Neural crest cell (in vitro differentiated cells): Measurements from ENCODE around the gene KRTAP5-10. TPM values are rescaled to one million over a fixed set of nuclear protein-coding genes. Genes with fewer than 3 reads are reported as not detected.
"Not testable (repeated sequence)": the region's sequence is repeated elsewhere in the genome, so short reads cannot be mapped to it uniquely, and the experiment has no call there.

Experiments used
- DNase-seq: peaks from one replicate; pipeline ENCODE4 v3.0.0; 2021; ENCODE audit warnings: low read depth, mixed read lengths, low spot score
- H3K27ac Mint-ChIP-seq: one replicate; pipeline ENCODE4 v1.8.0; 2021; ENCODE audit warnings: mild to moderate bottlenecking, mixed read lengths; ENCODE audit not compliant: unreplicated experiment
- H3K27me3 Mint-ChIP-seq: 2 replicates; pipeline ENCODE4 v1.8.0; 2021; ENCODE audit warnings: low read depth, mild to moderate bottlenecking, mixed read lengths
- H3K36me3 Mint-ChIP-seq: 2 replicates; pipeline ENCODE4 v1.8.0; 2021; ENCODE audit warnings: low read depth, mild to moderate bottlenecking, mixed read lengths
- H3K4me1 Mint-ChIP-seq: 2 replicates; pipeline ENCODE4 v1.8.0; 2021; ENCODE audit warnings: mixed read lengths
- H3K4me3 Mint-ChIP-seq: one replicate; pipeline ENCODE4 v1.8.0; 2021; ENCODE audit warnings: mild to moderate bottlenecking, mixed read lengths
- H3K9me3 Mint-ChIP-seq: 2 replicates; pipeline ENCODE4 v1.8.0; 2021; ENCODE audit warnings: mixed read lengths
- CTCF ChIP-seq: fragments of 200-600 bp; sonication (generic); conservative IDR thresholded peaks from 2 replicates; pipeline ENCODE4 v1.5.0; 2021; ENCODE audit warnings: antibody characterized with exemption, mild to moderate bottlenecking
- long read RNA-seq: library from polyadenylated mRNA; unstranded; transcript quantifications from one replicate; pipeline ENCODE4 v2.0.0, GENCODE V29; 2020
- total RNA-seq: library from RNA; stranded (reverse); gene quantifications from 2 replicates; pipeline ENCODE4 v1.2.1, GENCODE V29; 2021

The KRTAP5-10 gene
- not detected in 2 replicates for total RNA-seq
- long read RNA-seq, result 0 reads

GRCh38 chr11:71565263-71565662, at the start of gene KRTAP5-10:
KRTAP5-10 (plus strand) TSS chr11:71565563; CDS start chr11:71565588, 25 bp downstream.
- peaks cover 15% of the 10 kb centered on the region for H3K4me1 Mint-ChIP-seq
- peaks cover 12% of the 10 kb centered on the region for H3K27me3 Mint-ChIP-seq
- H3K27ac Mint-ChIP-seq, result no peak within 1 kb of the TSS
- H3K9me3 Mint-ChIP-seq, result peaks cover 2% of the 10 kb centered on the region
- H3K4me3 Mint-ChIP-seq, result no peak within 1 kb of the TSS
- no peak for DNase-seq
- H3K36me3 Mint-ChIP-seq, result peaks cover 2% of the 10 kb centered on the region
- TF ChIP-seq CTCF, result no peak

GRCh38 chr11:71518506-71519471, 46.6 kb upstream of the KRTAP5-10 start:
- no peak for DNase-seq
- no peaks in the 10 kb centered on the region for H3K27me3 Mint-ChIP-seq
- H3K36me3 Mint-ChIP-seq, result peaks cover 4% of the 10 kb centered on the region
- no peak overlapping the region for H3K27ac Mint-ChIP-seq
- H3K4me3 Mint-ChIP-seq, result no peak overlapping the region
- peaks cover 4% of the 10 kb centered on the region for H3K9me3 Mint-ChIP-seq
- TF ChIP-seq CTCF, result no peak
- H3K4me1 Mint-ChIP-seq, result no peaks in the 10 kb centered on the region

GRCh38 chr11:71519546-71519945, 45.8 kb upstream of the KRTAP5-10 start:
- Mint-ChIP-seq H3K27ac (no peak overlapping the region), H3K36me3 (peaks cover 4% of the 10 kb centered on the region), H3K4me3 (no peak overlapping the region), H3K9me3 (peaks cover 4% of the 10 kb centered on the region), H3K4me1 (no peaks in the 10 kb centered on the region), H3K27me3 (no peaks in the 10 kb centered on the region)
- no peak for TF ChIP-seq CTCF
- no peak for DNase-seq

GRCh38 chr11:71525188-71525937, 40.0 kb upstream of the KRTAP5-10 start:
- peaks cover 2% of the 10 kb centered on the region for H3K27me3 Mint-ChIP-seq
- no peaks in the 10 kb centered on the region for H3K4me1 Mint-ChIP-seq
- peaks cover 4% of the 10 kb centered on the region for H3K36me3 Mint-ChIP-seq
- H3K27ac Mint-ChIP-seq, result no peak overlapping the region
- TF ChIP-seq CTCF, result no peak
- DNase-seq, result no peak
- H3K4me3 Mint-ChIP-seq, result no peak overlapping the region
- peaks cover 4% of the 10 kb centered on the region for H3K9me3 Mint-ChIP-seq

GRCh38 chr11:71525938-71526495, 39.3 kb upstream of the KRTAP5-10 start:
- Mint-ChIP-seq H3K27ac (no peak overlapping the region), H3K36me3 (peaks cover 4% of the 10 kb centered on the region), H3K27me3 (peaks cover 2% of the 10 kb centered on the region), H3K4me1 (no peaks in the 10 kb centered on the region), H3K9me3 (peaks cover 4% of the 10 kb centered on the region), H3K4me3 (no peak overlapping the region)
- TF ChIP-seq CTCF, result no peak
- no peak for DNase-seq

- H3K4me1 Mint-ChIP-seq, H3K9me3 Mint-ChIP-seq, H3K27me3 Mint-ChIP-seq, DNase-seq, H3K4me3 Mint-ChIP-seq, H3K36me3 Mint-ChIP-seq, H3K27ac Mint-ChIP-seq: not testable (repeated sequence)
These were observed 38.4 kb upstream of the KRTAP5-10 start, which contains the start of gene KRTAP5-7 for GRCh38 chr11:71526796-71527575. KRTAP5-7 (plus strand) TSS chr11:71527267; CDS start chr11:71527301, 34 bp downstream.
